ENCODE results near the gene MYLIP.
A peak's percentile ranks its signal among the peaks of the same experiment; 100 is the strongest.

The MYLIP gene

DNA sequence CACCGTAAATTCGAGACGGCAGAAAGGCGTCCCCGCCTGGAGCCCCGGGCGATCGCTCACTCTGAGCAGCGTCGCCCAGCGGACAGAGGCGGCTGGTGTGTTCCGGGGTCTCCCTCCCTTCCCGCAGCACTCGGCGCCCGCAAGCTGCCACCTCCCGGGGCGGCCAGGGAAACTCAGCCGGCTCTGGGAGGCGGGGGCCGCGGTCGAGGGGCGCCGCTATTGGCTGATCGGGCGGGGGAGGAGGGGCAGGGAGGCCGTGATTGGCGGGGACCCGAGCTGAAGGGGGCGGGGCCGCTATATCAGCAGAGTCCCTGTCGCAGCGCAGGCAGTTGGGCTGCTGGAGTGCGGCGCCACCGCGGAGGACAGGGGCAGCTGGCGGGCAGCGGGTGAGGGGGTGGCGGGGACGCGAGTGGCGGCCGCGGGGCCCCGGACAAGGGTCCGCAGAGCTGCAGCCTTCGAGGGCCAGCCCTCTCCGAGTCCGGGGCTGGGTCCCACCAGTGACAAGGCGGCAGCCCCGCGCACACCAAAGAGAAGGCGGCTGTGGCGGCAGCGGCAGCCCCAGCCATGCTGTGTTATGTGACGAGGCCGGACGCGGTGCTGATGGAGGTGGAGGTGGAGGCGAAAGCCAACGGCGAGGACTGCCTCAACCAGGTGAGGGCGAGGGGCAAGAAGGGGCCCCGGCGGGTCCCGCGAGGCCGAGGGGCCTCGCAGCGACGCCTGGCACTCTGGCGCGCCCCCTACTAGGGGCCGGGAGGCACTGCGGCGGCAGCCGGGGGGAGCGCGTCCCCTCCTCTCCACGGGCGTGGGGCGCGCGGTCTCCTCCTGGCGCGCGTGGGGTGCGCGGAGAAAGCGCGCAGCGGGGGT, at the start of gene MYLIP:
MYLIP (plus strand) TSS at position 328 of the 864 bp plus-strand sequence; CDS start at position 565, 237 bp downstream.
- peak; percentile 97 for DNase-seq (ENCODE audit: low spot score)

- DNase-seq (ENCODE audit: low spot score): no peak
Measured at GRCh38 chr6:16079354-16079753, 49.5 kb upstream of the MYLIP start.

- no peak for DNase-seq (ENCODE audit: low spot score)
Measured at GRCh38 chr6:16080204-16080603, 48.7 kb upstream of the MYLIP start.

DNA sequence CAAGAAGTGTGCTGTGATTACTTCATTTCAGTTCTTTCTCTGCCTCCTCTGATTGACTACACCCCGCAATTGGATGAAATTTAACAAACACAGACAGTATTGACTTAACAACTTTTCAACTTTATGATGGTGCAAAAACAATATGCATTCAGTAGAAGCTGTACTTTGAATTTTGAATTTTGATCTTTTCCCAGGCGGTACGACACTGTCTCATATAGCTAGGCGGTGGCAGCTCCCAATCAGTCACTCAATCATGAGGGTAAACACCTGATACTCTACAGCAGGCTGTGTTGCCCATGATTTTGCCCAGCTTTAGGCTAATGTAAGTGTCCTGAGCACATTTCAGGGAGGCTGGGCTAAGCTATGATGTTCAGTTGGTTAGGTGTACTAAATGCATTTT, 47.6 kb upstream of the MYLIP start:
- DNase-seq (ENCODE audit: low spot score): no peak

DNA sequence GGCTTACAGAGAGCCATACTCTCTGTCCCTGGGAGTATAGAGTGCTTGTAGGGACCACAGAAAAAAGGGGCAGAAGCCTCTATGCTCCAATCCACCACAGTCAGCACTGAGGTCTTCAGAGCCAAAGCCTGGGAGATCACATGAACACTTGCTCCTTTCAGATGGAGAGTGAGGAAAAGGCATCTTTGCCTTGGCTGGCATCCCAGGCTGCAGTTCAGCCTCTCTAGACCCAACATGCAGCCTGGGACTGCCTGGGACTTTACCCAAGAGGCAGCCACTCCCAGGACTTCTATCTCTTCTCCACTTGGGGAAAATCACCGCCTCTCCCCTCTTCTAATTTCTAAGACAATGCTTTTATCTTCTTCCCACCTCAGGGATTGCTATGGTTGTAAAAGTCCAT, 46.5 kb upstream of the MYLIP start:
- no peak for DNase-seq (ENCODE audit: low spot score)

- no peak for DNase-seq (ENCODE audit: low spot score)
Measured at GRCh38 chr6:16086965-16087364, 41.9 kb upstream of the MYLIP start.

- DNase-seq (ENCODE audit: low spot score): no peak
Measured at GRCh38 chr6:16087386-16087785, 41.5 kb upstream of the MYLIP start.

DNA sequence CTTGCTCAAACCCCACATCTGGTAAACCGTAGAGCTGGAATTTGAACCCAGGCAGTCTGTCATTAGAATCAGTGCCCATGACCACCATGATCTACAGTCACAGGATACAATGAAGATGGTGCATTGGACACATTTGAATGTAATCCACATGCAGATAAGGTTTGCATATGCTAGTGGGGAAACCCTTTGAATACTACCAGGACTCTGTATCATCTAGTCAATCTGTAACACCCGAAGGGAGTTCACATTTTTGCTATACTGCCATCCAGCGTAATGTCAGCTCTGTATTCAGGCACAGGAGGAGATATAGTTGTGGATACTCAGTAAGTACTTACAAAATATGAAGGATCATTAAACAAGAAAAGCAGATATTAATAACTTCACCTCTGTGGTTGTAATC, 40.5 kb upstream of the MYLIP start:
- no peak for DNase-seq (ENCODE audit: low spot score)

- DNase-seq (ENCODE audit: low spot score): no peak
Measured at GRCh38 chr6:16089232-16090062, 39.4 kb upstream of the MYLIP start.

GRCh38 chr6:16090452-16090851, 38.4 kb upstream of the MYLIP start:
- DNase-seq (ENCODE audit: low spot score): no peak

DNA sequence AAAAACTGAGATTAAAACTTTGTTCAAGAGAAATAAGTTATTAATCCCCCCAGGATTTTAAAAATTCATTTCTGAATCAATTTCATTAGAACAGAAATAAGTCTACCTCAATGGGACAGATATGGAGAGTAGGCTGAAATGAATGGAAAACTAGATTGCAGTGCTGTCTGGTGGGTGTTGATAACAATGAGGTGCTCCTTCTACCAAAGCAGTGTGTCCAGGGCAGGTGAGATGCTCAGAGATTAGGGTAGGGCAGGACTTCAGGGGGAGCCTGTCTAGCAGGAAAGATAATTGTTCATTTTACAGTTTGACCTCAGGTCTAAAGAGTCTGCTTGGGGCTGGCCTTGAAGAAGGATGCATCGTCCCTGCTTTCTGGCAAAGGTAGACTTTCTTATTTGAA, 38.0 kb upstream of the MYLIP start:
- no peak for DNase-seq (ENCODE audit: low spot score)

GRCh38 chr6:16092140-16092539, 36.7 kb upstream of the MYLIP start:
- DNase-seq (ENCODE audit: low spot score): no peak

- DNase-seq (ENCODE audit: low spot score): no peak
Measured at GRCh38 chr6:16092990-16093389, 35.9 kb upstream of the MYLIP start.

- no peak for DNase-seq (ENCODE audit: low spot score)
Measured at GRCh38 chr6:16095180-16095579, 33.7 kb upstream of the MYLIP start.

GRCh38 chr6:16097382-16098171, 31.3 kb upstream of the MYLIP start:
- DNase-seq (ENCODE audit: low spot score): no peak

DNA sequence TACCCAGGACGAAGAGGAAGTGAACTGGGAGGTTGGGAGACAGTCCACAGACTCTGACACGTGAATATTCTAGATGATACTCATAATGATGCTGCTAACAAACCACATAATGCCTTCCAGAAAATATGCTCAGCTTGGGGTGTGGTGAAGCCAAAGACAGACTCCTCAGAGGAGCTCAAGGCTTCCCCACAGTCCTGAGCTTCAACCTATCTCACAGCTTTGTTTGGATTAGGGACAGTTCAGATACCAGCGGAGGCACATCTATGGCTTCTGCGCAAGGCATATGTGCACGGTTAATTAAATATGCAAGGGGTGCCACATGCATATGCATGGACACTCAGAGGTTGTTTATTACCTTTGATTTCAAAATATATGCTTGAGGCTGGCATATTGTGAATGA, 30.7 kb upstream of the MYLIP start:
- DNase-seq (ENCODE audit: low spot score): no peak

GRCh38 chr6:16102208-16102607, 26.7 kb upstream of the MYLIP start:
- no peak for DNase-seq (ENCODE audit: low spot score)

- no peak for DNase-seq (ENCODE audit: low spot score)
Measured at GRCh38 chr6:16103722-16104121, 25.2 kb upstream of the MYLIP start.

GRCh38 chr6:16104624-16105433, 24.1 kb upstream of the MYLIP start:
- DNase-seq (ENCODE audit: low spot score): no peak

DNA sequence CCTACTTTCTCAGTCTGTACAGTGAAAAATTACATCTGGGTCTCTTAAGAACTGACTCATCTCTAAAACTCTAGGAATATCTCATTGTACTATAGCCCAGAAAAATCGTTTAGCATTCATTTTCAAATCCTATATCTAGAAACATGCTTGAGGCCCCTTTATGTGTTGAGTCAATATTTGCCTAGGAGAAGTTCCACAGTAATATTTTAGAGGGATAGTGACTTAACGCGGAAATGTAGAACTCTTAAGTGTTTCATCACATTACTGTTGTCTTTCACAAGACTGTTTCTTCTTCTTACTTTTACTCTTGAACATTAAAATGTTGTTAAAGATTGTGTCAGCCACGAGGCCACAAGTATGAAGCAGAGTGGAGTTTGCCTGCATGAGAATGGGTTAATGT, 23.0 kb upstream of the MYLIP start:
- DNase-seq (ENCODE audit: low spot score): no peak

- no peak for DNase-seq (ENCODE audit: low spot score)
Measured at GRCh38 chr6:16106991-16107787, 21.7 kb upstream of the MYLIP start.
